GM12878 (cell line): ENCODE measurements around the gene CDH7. TPM values are rescaled to one million over a fixed set of nuclear protein-coding genes. Genes with fewer than 3 reads are reported as not detected.

ENCODE experiments used
- ATAC-seq: fragments of 200-7000 bp; cut with Tn5 transposase; 3 replicates; pipeline ENCODE4 v1.9.1; 2020; ENCODE audit warnings: mild to moderate bottlenecking, moderate library complexity
- BruUV-seq: library from RNA; stranded (reverse); fragments of 400-500 nt; replicated peaks from 2 replicates; lab custom pipeline; 2021; lab: Mats Ljungman, UMichigan
- CTCF ChIA-PET: fragments of 300-600 bp; sonication (Branson Sonifier 250); formaldehyde crosslinking; extraction: SDS; loops from one replicate; lab custom pipeline; 2021; ENCODE audit warnings: inconsistent platforms; lab: Yijun Ruan, JAX
- POLR2A ChIA-PET: fragments of 350-600 bp; formaldehyde crosslinking; extraction: SDS; loops from one replicate; lab custom pipeline; 2021; ENCODE audit warnings: inconsistent platforms; lab: Charles Lee
- RAD21 ChIA-PET: fragments of 300-600 bp; sonication (Branson Sonifier 250); formaldehyde crosslinking; loops from one replicate; lab custom pipeline; 2023; ENCODE audit warnings: antibody characterized with exemption; ENCODE audit not compliant: unreplicated experiment; lab: Charles Lee
- SMC1A ChIA-PET: fragments of 300-600 bp; sonication (Branson Sonifier 250); formaldehyde crosslinking; loops from one replicate; lab custom pipeline; 2023; ENCODE audit not compliant: unreplicated experiment, uncharacterized antibody; lab: Charles Lee
- DNase-seq: peaks from one replicate; pipeline ENCODE4 v3.0.0-alpha.2; 2011; ENCODE audit warnings: low read depth, low spot score
- FAIRE-seq: peaks from 3 replicates; lab custom pipeline; 2011; peaks lifted over from hg19 to GRCh38; lab: Jason Lieb, UNC
- H2AFZ ChIP-seq: 2 replicates; pipeline ENCODE4 v1.6.0; 2011; ENCODE audit warnings: low read depth, low read length, control low read depth; ENCODE audit not compliant: control insufficient read depth
- H3K27ac ChIP-seq: 2 replicates; pipeline ENCODE4 v1.5.1; 2011; ENCODE audit warnings: control low read depth; ENCODE audit not compliant: control insufficient read depth, insufficient read depth
- H3K27me3 ChIP-seq, 2 experiments: replicated peaks in 1 of 2; 2 replicates each; pipeline versions ENCODE4 v1.6.0 to v1.6.1; 2011; ENCODE audit warnings: low read length in 1 of 2; ENCODE audit not compliant: control insufficient read depth in 2 of 2, insufficient read depth in 2 of 2
- H3K36me3 ChIP-seq, 2 experiments: 2 replicates each; pipeline ENCODE4 v1.5.1; 2011; ENCODE audit warnings: low read length in 1 of 2; ENCODE audit not compliant: control insufficient read depth in 2 of 2, insufficient read depth in 2 of 2
- H3K4me1 ChIP-seq: 2 replicates; pipeline ENCODE4 v1.6.1; 2011; ENCODE audit warnings: mild to moderate bottlenecking, low read length, moderate library complexity, mixed read lengths; ENCODE audit not compliant: control insufficient read depth, insufficient read depth
- H3K4me2 ChIP-seq: 2 replicates; pipeline ENCODE4 v1.6.0; 2011; ENCODE audit warnings: control low read depth; ENCODE audit not compliant: control insufficient read depth, insufficient read depth
- H3K4me3 ChIP-seq: fragments of 200-600 bp; sonication (generic); 2 replicates; pipeline ENCODE4 v1.5.1; 2016
- H3K79me2 ChIP-seq: 2 replicates; pipeline ENCODE4 v1.6.0; 2011; ENCODE audit warnings: low read length; ENCODE audit not compliant: control insufficient read depth, insufficient read depth
- H3K9ac ChIP-seq: 2 replicates; pipeline ENCODE4 v1.8.0; 2011; ENCODE audit warnings: low read length, control low read depth, mixed read lengths; ENCODE audit not compliant: control insufficient read depth, insufficient read depth
- H3K9me3 ChIP-seq: replicated peaks from 3 replicates; pipeline ENCODE4 v1.5.1; 2011; ENCODE audit warnings: mild to moderate bottlenecking, low read length; ENCODE audit not compliant: control insufficient read depth, insufficient read depth
- H4K20me1 ChIP-seq: 2 replicates; pipeline ENCODE4 v1.6.0; 2011; ENCODE audit not compliant: control insufficient read depth, insufficient read depth
- CEBPZ ChIP-seq: fragments of 150-350 bp; IDR thresholded peaks from 2 replicates; pipeline ENCODE4 v1.6.1; 2016; ENCODE audit warnings: low read depth, low read length
- CHD4 ChIP-seq: fragments of 200-600 bp; sonication (generic); IDR thresholded peaks from 2 replicates; pipeline ENCODE4 v1.6.1; 2016; ENCODE audit warnings: mild to moderate bottlenecking
- DPF2 ChIP-seq: fragments of 450-650 bp; IDR thresholded peaks from 2 replicates; pipeline ENCODE4 v1.6.1; 2017; ENCODE audit warnings: mild to moderate bottlenecking
- E2F4 ChIP-seq: IDR thresholded peaks from 2 replicates; pipeline ENCODE4 v1.6.1; 2012; ENCODE audit warnings: low read depth, low read length, improper control_type of control experiment
- SUPT20H ChIP-seq: IDR thresholded peaks from 2 replicates; pipeline ENCODE4 v1.6.1; 2011; ENCODE audit warnings: low read depth, mild to moderate bottlenecking, low read length, moderate library complexity, borderline replicate concordance; ENCODE audit not compliant: control insufficient read depth
- ZSCAN29 ChIP-seq: fragments of 450-650 bp; IDR thresholded peaks from 2 replicates; pipeline ENCODE4 v1.6.1; 2017; ENCODE audit warnings: mild to moderate bottlenecking, moderate library complexity
- WGBS: methylation state at CpG from one replicate; pipeline ENCODE4 v1.1.6; 2016; ENCODE audit warnings: low lambda C conversion rate; ENCODE audit not compliant: insufficient replicate concordance, insufficient coverage; ENCODE audit errors: missing lambda C conversion rate; 5-methylcytosine and 5-hydroxymethylcytosine counted together
- in situ Hi-C: fragments of 300-500 bp; cut with MboI; formaldehyde crosslinking; loops from 9 replicates; pipeline ENCODE4 v1.14.3; 2018; ENCODE audit warnings: mixed read lengths
- intact Hi-C: fragments of 100-400 bp; cut with micrococcal nuclease; formaldehyde crosslinking; loops from one replicate; pipeline ENCODE4 v1.14.2; 2022; ENCODE audit not compliant: unreplicated experiment
- polyA plus RNA-seq, 11 experiments: library from polyadenylated mRNA; depleted of rRNA in 4 of 11; unstranded in 6 of 11; stranded (reverse) in 5 of 11; fragments of >200 nt; fragmentation: Nextera tagmentation in 4 of 11; fragmentation: Illumina TruSeq in 1 of 11; extraction: Ambion mirVana in 4 of 11; extraction: Trizol in 1 of 11; gene quantifications; 1 replicate in 1 of 11; 2 replicates in 10 of 11; pipeline versions ENCODE4 v1.2.1 to v1.2.3, GENCODE V29; 2011 to 2016; ENCODE audit warnings: inconsistent platforms in 2 of 11, missing spikeins in 2 of 11, low read depth in 1 of 11
- total RNA-seq, 4 experiments: library from RNA; depleted of rRNA in 3 of 4; stranded (reverse); fragments of >200 nt in 3 of 4; fragmentation: Illumina TruSeq in 1 of 4; extraction: Trizol in 1 of 4; gene quantifications; 2 replicates each; pipeline versions ENCODE4 v1.2.1 to v1.2.3, GENCODE V29; 2013 to 2021

Gene CDH7
- total and polyA plus RNA-seq, 10 of the 15 experiments (the other 5 are each of a cell fraction or from before 2014, with no cell fraction given): 0.03 TPM; not detected in 9

GRCh38 chr18:65859075-65859474, 108.3 kb downstream of the CDH7 start (continued):
- TF ChIP-seq ZSCAN29: no peak

- SMC1A ChIA-PET: no interaction called here
- no peaks in the 10 kb centered on the region for H3K4me1 ChIP-seq
- WGBS: 21% methylated on average over 3 of the region's 3 CpGs
- in situ Hi-C loops: no loop called here
- TF ChIP-seq SUPT20H (no peak), DPF2 (no peak), E2F4 (no peak), CEBPZ (no peak), CHD4 (no peak)
- TF ChIP-seq, all 136 proteins: peak for 0
- DNase-seq (no peak), FAIRE-seq (no peak), ATAC-seq (no peak)
- Histone ChIP-seq H3K9ac (no peak overlapping the region), H2AFZ (no peak overlapping the region), H3K9me3 (no peaks in the 10 kb centered on the region), H3K4me2 (no peak overlapping the region), H3K27me3 (no peaks in the 10 kb centered on the region), H3K36me3 (no peaks in the 10 kb centered on the region), H4K20me1 (no peaks in the 10 kb centered on the region), H3K4me3 (no peak overlapping the region), H3K79me2 (no peaks in the 10 kb centered on the region), H3K27ac (no peak overlapping the region)
- intact Hi-C loops: no loop called here
- CTCF ChIA-PET: no interaction called here
- RAD21 ChIA-PET: no interaction called here
- POLR2A ChIA-PET: no interaction called here
- no TSS peak for BruUV-seq
Measured at GRCh38 chr18:65869527-65869926, 118.7 kb downstream of the CDH7 start.
